GM19035 (cell line): ENCODE results near the gene RPRD1A.
"Not testable (repeated sequence)": the region's sequence is repeated elsewhere in the genome, so short reads cannot be mapped to it uniquely, and the experiment has no call there.

Experiments used
- ATAC-seq: cut with Tn5 transposase; IDR thresholded peaks from one replicate; pipeline ENCODE4 v1.9.1; 2021; ENCODE audit not compliant: unreplicated experiment

Gene RPRD1A

GRCh38 chr18:36078751-36079529 lies 11.6 kb upstream of the RPRD1A start:
- ATAC-seq: no peak

- ATAC-seq: not testable (repeated sequence)
These were observed 10.4 kb upstream of the RPRD1A start for GRCh38 chr18:36077764-36078163.

GRCh38 chr18:36075862-36076587 lies 8.7 kb upstream of the RPRD1A start:
- ATAC-seq: no peak

- no peak for ATAC-seq
These were observed 7.1 kb upstream of the RPRD1A start for GRCh38 chr18:36074435-36074834.

GRCh38 chr18:36073676-36074075 lies 6.3 kb upstream of the RPRD1A start:
- ATAC-seq: no peak

GRCh38 chr18:36072406-36072805 lies 5.0 kb upstream of the RPRD1A start:
- not testable (repeated sequence) for ATAC-seq

- peak; percentile 2 for ATAC-seq
These were observed 689 bp downstream of the RPRD1A start for GRCh38 chr18:36066686-36067054.

GRCh38 chr18:36066001-36066400 lies 1.4 kb downstream of the RPRD1A start:
- no peak for ATAC-seq

- not testable (repeated sequence) for ATAC-seq
These were observed 2.6 kb downstream of the RPRD1A start for GRCh38 chr18:36064809-36065079.

- ATAC-seq: no peak
These were observed 3.1 kb downstream of the RPRD1A start for GRCh38 chr18:36064027-36064808.

- ATAC-seq: no peak
These were observed 8.7 kb downstream of the RPRD1A start for GRCh38 chr18:36058674-36059073.

GRCh38 chr18:36051760-36052159 lies 15.6 kb downstream of the RPRD1A start:
- ATAC-seq: no peak

GRCh38 chr18:36050479-36050878 lies 16.9 kb downstream of the RPRD1A start:
- no peak for ATAC-seq

GRCh38 chr18:36047521-36047920 lies 19.8 kb downstream of the RPRD1A start:
- no peak for ATAC-seq

GRCh38 chr18:36046898-36047297 lies 20.5 kb downstream of the RPRD1A start:
- ATAC-seq: no peak

- no peak for ATAC-seq
These were observed 21.9 kb downstream of the RPRD1A start for GRCh38 chr18:36045241-36045991.

GRCh38 chr18:36043153-36043552 lies 24.2 kb downstream of the RPRD1A start:
- ATAC-seq: no peak

- no peak for ATAC-seq
These were observed 26.2 kb downstream of the RPRD1A start for GRCh38 chr18:36041146-36041545.

GRCh38 chr18:36038102-36038663 lies 29.2 kb downstream of the RPRD1A start:
- ATAC-seq: no peak

- no peak for ATAC-seq
These were observed 32.1 kb downstream of the RPRD1A start for GRCh38 chr18:36035253-36035652.
